Vagina (tissue), 2 donors: Measurements from ENCODE around the gene RAET1L.

Experiments
- CTCF ChIP-seq, 3 experiments: fragments of 450-650 bp in 2 of 3; fragments of 200-600 bp in 1 of 3; sonication (generic) in 1 of 3; IDR thresholded peaks; one replicate each; pipeline ENCODE4 v1.5.1; 2017 to 2019; ENCODE audit warnings: antibody characterized with exemption in 3 of 3, mild to moderate bottlenecking in 2 of 3, moderate library complexity in 2 of 3
- POLR2A ChIP-seq, 2 donors: fragments of 450-650 bp; IDR thresholded peaks; one replicate each; pipeline ENCODE4 v1.6.1; 2017; ENCODE audit warnings: antibody characterized with exemption in 2 of 2, mild to moderate bottlenecking in 2 of 2, moderate library complexity in 2 of 2
- POLR2AphosphoS5 ChIP-seq, 2 donors: sonication (generic); formaldehyde crosslinking; IDR thresholded peaks; one replicate each; pipeline ENCODE4 v1.9.0; 2017; ENCODE audit warnings: antibody characterized with exemption in 2 of 2, mild to moderate bottlenecking in 2 of 2, low read depth in 1 of 2; ENCODE audit not compliant: insufficient read depth in 1 of 2

GRCh38 chr6:150033207-150033771, 8.0 kb upstream of the RAET1L start:
- TF ChIP-seq CTCF (IDR thresholded peaks at IDR 0.05) (no peak), POLR2AphosphoS5 (IDR thresholded peaks at IDR 0.05; ENCODE audit: insufficient read depth in 1 of 2, low read depth in 1 of 2) (no peak), POLR2A (IDR thresholded peaks at IDR 0.05) (no peak)
